Measurements from ENCODE around the gene DPP7.

DPP7 gene

GRCh38 chr9:137082222-137082924 lies 32.2 kb downstream of the DPP7 start:
- Histone ChIP-seq H3K4me3 (ENCODE audit: low read depth, low read length) (no peak overlapping the region), H3K36me3 (ENCODE audit: control insufficient read depth, insufficient read depth, low read length) (no peaks in the 10 kb centered on the region), H3K9me3 (ENCODE audit: control insufficient read depth, low read length) (no peaks in the 10 kb centered on the region), H3K79me2 (no peaks in the 10 kb centered on the region), H3K9ac (no peak overlapping the region), H3K4me1 (no peaks in the 10 kb centered on the region), H3K4me2 (ENCODE audit: low read length) (no peak overlapping the region), H2AFZ (no peak overlapping the region), H3K27ac (no peak overlapping the region), H3K27me3 (ENCODE audit: control insufficient read depth, insufficient read depth, low read length) (no peaks in the 10 kb centered on the region)
- TF ChIP-seq CTCF (IDR thresholded peaks at IDR 0.05), result no peak

GRCh38 chr9:137080260-137081122 lies 34.0 kb downstream of the DPP7 start:
- TF ChIP-seq CTCF (IDR thresholded peaks at IDR 0.05), result no peak
- H3K79me2 ChIP-seq, result no peaks in the 10 kb centered on the region
- H3K4me2 ChIP-seq (ENCODE audit: low read length), result no peak overlapping the region
- no peaks in the 10 kb centered on the region for H3K36me3 ChIP-seq (ENCODE audit: control insufficient read depth, insufficient read depth, low read length)
- no peaks in the 10 kb centered on the region for H3K4me1 ChIP-seq
- no peak overlapping the region for H3K9ac ChIP-seq
- no peak overlapping the region for H2AFZ ChIP-seq
- no peak overlapping the region for H3K27ac ChIP-seq
- no peak overlapping the region for H3K4me3 ChIP-seq (ENCODE audit: low read depth, low read length)
- no peaks in the 10 kb centered on the region for H3K9me3 ChIP-seq (ENCODE audit: control insufficient read depth, low read length)
- no peaks in the 10 kb centered on the region for H3K27me3 ChIP-seq (ENCODE audit: control insufficient read depth, insufficient read depth, low read length)

GRCh38 chr9:137079401-137079787 lies 35.1 kb downstream of the DPP7 start:
- Histone ChIP-seq H3K36me3 (ENCODE audit: control insufficient read depth, insufficient read depth, low read length) (no peaks in the 10 kb centered on the region), H3K4me3 (ENCODE audit: low read depth, low read length) (no peak overlapping the region), H3K27me3 (ENCODE audit: control insufficient read depth, insufficient read depth, low read length) (no peaks in the 10 kb centered on the region), H3K9me3 (ENCODE audit: control insufficient read depth, low read length) (no peaks in the 10 kb centered on the region), H3K4me1 (no peaks in the 10 kb centered on the region), H2AFZ (no peak overlapping the region), H3K4me2 (ENCODE audit: low read length) (no peak overlapping the region), H3K27ac (no peak overlapping the region), H3K79me2 (no peaks in the 10 kb centered on the region), H3K9ac (no peak overlapping the region)
- TF ChIP-seq CTCF (IDR thresholded peaks at IDR 0.05), result no peak

- no peaks in the 10 kb centered on the region for H3K27me3 ChIP-seq (ENCODE audit: control insufficient read depth, insufficient read depth, low read length)
- TF ChIP-seq CTCF (IDR thresholded peaks at IDR 0.05), result no peak
- H3K9ac ChIP-seq, result no peak overlapping the region
- H3K4me2 ChIP-seq (ENCODE audit: low read length), result no peak overlapping the region
- H3K36me3 ChIP-seq (ENCODE audit: control insufficient read depth, insufficient read depth, low read length), result no peaks in the 10 kb centered on the region
- no peak overlapping the region for H3K27ac ChIP-seq
- H3K79me2 ChIP-seq, result no peaks in the 10 kb centered on the region
- H3K9me3 ChIP-seq (ENCODE audit: control insufficient read depth, low read length), result no peaks in the 10 kb centered on the region
- no peaks in the 10 kb centered on the region for H3K4me1 ChIP-seq
- H2AFZ ChIP-seq, result no peak overlapping the region
- no peak overlapping the region for H3K4me3 ChIP-seq (ENCODE audit: low read depth, low read length)
These were observed 35.7 kb downstream of the DPP7 start for GRCh38 chr9:137078701-137079400.
